GM19035 (cell line): ENCODE data around the gene TMEM245.
"Not testable (repeated sequence)": the region's sequence is repeated elsewhere in the genome, so short reads cannot be mapped to it uniquely, and the experiment has no call there.

Experiments
- ATAC-seq: cut with Tn5 transposase; IDR thresholded peaks from one replicate; pipeline ENCODE4 v1.9.1; 2021; ENCODE audit not compliant: unreplicated experiment

Gene TMEM245

DNA sequence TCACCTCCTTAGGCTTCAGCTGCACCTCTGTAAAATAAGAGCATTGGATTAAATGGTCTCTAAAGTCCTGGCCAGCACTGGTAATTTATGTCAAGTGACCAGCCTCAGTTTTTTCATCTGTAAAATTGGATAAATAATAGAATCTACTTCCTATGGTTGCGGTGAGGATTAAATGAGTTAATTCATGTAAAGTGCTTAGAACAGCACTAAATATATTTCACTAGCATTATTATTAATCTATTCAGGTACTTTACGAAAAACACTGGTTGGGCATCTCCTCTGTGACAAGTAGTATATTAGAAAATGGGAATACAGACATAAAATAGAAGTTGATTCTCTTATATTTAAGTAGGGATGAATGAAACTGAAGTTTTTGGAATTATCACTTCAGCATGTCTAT lies 13.8 kb upstream of the TMEM245 start:
- no peak for ATAC-seq

DNA sequence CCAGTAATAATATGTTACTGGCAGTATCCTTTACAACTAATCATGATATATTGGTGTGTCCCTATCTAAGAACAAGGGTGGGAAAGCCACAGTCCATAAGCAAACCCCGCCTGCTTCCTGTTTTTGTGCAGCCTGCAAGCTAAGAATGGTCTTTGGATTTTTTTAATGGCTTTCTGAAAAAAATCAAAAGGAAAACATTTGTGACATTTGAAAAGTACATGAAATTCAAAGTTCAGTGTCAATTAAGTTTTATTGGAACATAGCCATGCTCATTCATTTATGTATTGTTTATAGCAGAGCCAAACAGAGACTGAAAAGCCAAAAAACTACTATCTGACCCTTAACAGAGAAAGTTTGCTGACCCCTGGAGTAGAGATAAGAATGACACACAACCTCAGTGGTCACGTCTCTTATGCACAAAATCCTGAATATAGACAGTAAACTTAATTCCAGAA lies 12.8 kb upstream of the TMEM245 start:
- no peak for ATAC-seq

DNA sequence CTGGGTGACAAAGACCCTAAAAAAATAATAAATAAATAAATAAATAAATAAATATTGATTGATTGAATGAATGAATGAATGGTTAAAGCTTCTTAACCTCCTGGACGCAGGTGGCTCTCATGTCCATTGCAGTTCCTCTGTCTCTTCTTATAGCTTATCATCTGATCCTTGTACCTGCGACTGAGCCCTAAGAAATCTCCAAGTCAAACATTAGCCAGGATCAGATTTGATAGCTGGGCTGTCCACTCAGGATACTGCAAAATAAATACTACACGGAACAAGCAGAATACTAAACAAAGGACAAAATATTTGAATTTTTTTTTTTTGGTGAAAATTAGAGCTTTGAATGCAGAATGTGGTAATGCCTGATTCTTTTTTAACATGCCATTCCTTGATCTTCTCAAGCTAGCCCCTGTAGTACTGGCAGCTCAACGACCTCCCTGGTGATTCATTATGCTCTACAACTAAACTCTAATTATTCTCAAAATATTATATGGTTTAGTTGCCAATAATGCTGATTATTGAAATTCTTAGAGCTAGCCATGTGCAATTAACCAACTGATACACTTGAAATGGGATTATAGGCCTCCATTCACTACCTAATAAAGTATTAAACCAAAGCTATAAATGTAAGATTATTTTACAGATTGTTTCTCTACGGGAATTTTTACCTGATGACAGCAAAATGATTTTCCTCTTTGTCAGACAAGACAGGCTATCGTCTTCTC lies 9.9 kb upstream of the TMEM245 start:
- ATAC-seq: no peak

DNA sequence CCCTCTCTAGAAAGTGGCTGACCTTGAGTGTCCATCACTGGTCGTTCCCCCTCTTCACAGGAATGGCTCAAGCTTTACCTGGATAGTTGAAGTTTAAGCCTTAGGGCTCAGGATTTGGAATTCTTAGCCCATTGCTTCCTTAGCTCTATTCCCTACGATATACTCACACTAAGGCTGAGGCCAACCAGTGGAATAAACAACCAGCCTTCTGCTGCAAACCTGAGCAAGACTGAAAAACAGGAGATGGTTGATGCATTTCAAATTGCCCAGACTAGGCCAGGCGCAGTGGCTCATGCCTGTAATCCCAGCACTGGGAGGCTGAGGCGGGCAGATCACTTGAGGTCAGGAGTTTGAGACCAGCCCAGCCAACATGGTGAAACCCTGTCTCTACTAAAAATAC lies 6.9 kb upstream of the TMEM245 start:
- ATAC-seq: not testable (repeated sequence)

DNA sequence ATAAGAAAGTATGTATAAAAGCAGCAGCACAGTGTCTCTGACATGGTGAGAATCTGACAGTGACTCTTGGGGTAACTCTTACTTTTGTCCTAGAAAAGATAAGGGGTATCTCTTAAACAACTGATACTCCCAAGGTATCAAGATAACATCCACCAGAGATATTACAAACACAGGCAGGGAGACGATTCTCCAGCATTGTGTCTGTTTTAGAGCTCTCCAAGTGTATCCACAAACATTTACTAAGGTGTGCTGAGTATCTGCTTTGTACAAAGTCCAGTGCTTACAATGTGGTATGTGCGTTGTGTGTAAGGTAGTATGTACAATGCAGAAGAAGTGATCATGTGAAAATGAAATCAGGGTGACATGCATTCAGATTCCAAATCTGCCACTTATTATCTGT lies 4.4 kb upstream of the TMEM245 start:
- no peak for ATAC-seq

DNA sequence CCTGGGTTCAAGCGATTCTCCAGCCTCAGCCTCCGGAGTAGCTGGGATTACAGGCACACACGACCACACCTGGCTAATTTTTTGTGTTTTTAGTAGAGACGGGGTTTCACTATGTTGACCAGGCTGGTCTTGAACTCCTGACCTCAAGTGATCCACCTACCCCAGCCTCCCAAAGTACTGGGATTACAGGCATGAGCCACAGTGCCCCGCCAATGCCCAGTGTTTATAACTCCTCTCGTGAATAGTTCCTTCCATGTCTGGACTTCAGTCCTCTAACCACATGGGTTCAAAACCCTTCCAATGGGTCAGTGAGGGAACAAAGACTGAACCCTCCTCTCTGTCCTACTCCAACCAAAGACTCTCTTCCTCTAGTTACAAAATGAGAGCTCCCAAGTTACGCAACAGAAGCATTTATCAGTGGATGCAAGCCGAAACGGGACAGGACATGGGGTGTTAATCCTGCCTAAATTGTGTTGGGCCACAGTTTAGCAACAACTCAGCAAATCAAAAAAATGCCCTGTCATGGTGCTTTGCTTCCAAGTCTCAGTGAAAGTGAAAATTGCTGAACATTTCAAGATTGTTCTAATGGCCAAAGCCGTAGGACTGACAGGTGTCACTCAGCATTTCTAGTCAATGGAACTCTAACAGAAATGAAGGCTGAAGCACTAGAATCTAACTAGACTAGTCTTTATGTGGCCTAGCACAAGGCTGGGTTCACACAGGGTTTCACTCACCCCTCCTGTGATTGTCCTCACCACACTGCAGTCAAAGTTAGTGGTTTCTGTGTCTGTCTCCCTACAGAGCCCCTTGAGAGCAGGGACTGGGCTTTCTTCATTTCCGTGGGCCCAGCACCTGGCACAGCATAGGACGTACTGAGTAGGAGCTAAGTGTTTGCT lies 3.2 kb upstream of the TMEM245 start:
- no peak for ATAC-seq

DNA sequence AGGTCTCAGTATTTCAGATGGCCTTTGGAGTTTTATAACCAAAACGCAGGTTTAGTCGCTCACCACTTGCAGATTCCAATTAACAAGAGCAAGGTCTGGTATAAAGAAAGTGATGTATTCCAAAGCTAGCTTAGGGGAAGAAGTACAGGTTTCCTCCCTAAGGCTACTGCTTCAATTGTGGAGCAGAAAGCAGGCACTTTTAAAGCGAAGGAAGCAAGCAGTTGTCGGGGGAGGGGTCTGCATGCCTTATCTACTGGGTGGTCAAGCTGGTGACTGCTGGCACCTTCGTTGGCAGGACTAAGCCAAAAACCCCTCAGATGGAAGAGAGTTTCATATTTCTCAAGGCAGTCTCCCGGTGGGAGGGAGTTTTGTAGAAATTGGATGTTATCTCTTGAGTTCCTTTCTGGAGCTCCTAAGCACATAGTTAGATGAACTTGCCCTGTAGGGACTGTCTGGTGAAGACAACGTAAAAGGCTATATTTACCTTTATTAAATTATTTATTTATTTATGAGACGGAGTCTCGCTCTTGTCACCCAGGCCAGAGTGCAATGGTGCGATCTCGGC lies 1.6 kb upstream of the TMEM245 start:
- ATAC-seq: no peak

DNA sequence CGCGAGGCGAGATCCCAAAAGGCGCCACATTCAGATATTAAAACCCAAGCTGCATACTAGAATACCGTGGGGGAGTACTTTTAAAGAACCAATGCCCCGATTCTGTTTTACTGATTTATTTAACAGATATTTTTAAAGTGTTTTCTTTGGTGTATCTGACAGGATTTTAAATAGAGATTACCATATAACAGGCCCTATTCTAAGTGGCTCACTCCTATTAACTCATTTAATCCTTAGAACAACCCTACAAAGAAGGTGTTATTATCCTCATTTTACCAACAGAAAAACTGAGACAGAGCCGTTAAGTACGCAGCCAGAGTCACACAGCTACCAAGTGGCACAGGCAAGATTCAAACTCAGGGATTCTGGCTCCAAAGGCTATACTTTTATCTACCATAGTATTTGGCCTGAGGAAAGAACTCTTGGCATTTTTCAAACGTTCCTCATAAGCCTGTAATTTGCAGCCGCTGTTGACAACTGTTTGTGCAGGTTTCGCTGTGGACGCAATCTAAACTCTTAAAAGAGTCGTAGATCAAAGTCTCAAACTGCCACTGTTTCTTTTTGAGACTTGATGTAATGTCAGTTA lies 550 bp upstream of the TMEM245 start:
- no peak for ATAC-seq

DNA sequence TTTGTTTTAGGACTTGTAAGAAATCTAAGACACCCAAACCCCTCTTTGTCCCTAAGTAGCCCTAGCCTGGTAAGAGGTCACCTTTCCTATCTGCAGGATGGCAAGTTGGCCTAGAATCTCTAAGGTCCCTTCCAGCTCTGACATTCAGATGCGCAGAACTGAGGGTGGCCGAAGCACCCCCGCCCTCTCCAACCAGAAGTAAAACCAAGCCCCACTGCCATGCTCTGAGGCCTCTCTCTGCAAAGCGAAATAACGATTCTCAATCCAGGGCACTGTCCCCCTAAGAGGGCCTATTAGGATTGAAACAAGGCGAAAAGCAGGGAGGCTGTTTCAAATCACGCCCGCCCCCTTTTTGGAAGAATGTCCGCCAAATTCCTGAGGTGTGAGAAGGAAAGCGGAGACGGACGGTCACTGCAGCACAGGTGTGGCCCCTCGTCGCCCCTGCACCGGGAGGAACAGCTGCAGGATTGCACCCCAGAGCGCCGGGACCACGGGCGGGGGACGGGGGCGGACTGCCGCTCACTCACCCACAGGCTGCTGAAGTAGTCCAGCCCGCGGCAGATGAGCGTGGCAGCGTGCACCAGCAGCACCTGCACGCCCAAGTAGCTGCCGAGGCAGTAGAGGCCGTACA lies 824 bp downstream of the TMEM245 start:
- no peak for ATAC-seq

DNA sequence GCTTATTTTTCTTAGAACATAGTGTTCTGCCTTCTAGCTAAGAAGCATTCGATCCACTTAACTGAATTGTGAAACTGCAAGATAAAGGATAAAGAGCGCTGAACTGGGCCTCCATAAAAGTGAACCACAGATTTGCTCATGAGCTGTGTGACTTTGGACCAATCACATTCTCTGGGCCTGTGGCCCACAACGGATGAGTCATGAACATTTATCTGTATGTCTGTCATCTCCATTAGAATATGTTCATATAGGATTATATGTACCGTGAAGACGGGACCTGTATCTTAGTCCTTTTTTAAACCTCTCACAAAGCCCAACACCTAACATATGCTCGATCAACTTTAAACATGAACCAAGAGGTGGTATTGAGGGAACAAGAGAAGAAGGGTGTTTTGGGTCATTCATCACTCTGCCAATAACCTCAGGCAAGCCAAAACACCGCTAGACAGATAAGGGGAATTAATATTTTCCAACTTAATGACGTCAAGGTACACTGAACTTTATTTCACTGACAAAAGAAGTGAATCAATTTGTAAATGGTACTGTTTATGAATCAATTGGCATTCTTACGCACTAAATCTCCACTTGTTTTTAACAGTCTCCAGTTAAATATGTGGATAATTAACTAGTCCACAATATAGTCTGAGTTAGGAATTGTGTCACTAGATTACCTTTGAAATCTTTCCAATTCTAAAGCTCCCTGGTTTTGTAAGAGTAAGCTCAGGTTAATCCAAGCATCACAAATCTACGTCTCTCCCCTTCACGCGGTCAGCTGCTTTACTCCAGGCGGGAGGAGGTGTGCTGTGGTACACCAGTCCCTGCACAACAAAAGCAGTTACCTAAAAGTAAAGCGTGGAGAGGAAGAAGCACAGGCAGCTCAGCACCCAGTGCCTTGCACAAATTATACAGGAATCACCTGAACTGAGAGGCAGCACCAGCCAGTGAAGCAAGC lies 1.6 kb downstream of the TMEM245 start:
- no peak for ATAC-seq

DNA sequence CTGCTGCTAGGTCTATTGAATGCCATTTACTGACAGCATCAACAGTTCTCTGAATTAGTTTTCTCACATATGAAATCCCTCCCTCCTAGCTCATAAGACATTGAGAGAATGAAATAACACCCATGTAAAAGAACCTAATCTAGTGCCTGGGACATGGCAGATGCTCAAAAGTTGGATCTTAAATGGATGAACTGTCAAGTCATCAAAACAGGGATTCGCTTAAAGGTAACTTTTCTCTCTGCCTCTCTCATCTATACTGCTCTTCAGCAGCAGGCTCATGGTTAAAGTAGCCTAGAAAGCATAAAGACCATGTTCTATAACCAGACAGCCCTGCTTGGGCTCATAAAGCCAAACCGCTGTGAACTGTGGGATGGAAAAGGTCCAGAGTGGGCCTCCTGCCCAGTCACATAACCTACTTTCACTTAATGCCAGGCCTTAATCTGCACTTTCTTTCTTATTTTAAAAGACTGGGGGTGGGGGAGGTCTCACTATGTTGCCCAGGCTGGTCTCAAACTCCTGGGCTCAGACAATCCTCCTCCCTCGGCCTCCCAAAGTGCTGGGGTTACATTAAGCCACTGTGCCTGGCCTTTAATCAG lies 3.7 kb downstream of the TMEM245 start:
- ATAC-seq: no peak

DNA sequence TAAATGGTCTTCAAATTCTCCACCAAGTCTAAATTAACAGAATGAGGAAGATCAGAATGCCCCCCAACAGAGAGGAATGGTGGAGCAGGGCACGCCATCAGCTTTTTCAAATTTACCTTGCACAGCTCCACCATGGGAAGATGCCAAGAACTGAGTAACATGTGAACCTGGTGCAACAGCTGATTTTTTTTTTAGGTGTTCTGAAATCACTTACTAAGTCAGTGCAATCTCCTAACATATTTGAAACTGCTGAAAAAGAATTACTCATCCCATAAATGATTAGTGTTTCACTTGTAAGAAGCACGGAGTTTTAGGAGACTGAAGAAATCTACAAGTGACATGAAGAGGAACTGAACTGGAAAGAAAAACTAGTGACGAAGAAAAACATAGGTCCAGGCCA lies 5.1 kb downstream of the TMEM245 start:
- no peak for ATAC-seq

DNA sequence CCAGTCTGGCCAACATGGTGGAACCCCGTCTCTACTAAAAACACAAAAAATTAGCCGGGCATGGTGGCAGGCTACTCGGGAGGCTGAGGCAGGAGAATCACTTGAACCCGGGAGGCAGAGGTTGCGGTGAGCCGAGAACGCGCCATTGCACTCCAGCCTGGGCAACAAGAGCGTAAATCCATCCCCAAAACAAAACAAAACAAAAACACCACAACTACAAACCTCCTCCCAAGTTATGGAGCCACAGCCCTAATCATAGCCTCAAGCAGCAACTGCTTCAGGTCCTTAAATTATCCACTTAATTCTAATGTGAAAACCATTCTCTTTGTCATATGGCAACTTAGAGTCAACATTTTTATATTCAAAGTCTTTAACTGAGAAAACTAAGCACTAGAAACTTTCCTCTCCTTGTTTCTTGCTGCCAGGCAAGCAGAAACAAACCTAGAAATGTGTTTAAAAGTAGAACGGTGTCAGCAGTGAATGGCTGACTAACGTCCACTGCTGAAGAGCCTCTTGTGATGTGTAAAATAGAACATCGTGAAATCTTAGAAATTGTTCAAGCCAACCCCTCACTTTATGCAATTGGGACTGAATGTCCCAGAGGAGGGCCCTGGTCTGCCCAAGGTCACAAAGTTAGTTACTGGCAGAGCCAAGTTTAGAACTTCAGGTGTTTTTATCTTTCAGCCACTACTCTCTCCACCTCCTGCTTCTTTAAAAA lies 5.7 kb downstream of the TMEM245 start:
- ATAC-seq: no peak

DNA sequence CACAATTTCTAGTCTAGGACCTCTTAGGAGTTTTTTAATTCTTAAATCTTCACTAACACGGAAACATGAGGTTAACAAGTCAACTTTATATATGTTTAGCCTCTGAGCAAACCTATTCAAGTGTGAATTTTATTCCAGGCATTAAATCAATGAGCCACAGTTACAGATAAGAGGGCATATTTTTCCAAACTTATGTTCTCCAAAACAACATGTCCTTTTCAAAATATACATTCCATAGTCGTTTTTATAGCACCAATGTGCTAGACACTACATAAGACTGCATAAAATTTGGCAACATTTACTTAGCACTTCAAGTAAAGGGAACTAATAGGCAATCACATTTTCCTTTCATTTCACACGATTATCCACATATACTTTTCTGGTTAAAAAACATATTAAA lies 6.5 kb downstream of the TMEM245 start:
- no peak for ATAC-seq

DNA sequence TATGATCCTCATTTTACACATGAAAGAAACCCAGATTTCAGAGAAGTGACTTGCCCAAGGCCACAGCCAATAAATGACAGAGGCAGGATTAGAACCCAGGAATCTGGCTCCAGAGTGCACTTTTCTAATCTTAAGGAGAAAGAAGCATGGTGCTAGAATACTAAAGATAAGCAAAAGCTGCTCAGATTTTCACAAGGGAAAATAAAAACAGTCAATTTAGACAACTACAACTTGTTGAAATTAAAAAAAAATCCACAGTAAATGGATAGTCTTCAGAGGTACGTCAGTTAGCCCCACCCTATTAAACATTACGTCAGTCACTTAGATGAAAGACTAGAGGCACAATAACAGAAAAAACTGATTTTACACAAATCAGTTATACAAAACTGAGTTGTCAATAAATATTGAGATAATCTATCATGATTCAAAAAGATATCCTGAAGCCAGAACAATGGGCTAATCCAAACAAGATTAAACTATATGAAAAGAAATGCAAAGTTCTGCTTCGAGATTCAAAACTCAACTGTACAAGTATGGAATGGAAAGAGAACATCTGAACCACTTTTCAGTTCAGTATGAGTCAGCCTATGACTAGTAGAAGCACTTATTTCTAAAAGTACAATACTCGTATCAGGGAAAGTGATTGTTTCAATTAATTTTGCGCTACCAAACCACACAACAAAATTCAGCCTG lies 9.3 kb downstream of the TMEM245 start:
- ATAC-seq: peak; percentile 82

DNA sequence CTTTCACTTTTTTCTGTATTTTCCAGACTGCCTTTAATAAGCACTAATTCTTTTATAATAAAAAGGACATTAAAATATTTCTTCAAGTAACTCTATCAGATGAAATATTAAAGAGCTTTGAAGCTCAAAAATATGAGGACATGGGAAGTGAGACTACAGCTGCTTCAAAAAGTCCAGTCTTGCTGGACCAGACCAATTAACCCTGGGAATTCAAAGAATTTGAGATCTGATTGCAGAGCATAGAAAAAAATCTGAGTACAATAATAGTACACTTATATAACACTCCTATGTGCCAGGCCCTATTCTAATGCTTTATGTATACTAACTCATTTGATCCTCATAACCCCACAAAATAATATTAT lies 9.8 kb downstream of the TMEM245 start:
- peak; percentile 6 for ATAC-seq

DNA sequence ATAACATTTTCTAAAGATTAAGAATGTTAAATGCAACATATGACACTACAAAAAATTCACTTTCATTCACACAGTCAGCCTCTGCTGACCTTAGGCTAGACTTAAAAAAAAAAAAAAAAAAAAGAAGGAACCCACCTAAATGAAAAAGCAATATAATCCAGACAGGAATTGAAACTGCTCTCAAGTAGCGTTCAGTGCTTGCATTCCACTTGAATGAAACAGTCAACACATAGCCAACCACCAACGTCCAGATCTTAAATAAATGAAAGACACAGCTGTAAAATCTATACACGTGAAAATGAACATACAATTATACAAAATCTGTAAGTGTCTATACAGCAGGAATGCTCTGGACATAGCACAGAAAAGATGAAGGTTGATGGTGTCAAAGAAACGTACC lies 11.4 kb downstream of the TMEM245 start:
- ATAC-seq: no peak
